ENCODE measurements around the gene SGCD. TPM values are rescaled to one million over a fixed set of nuclear protein-coding genes. Genes with fewer than 3 reads are reported as not detected.

Gene SGCD
- total and polyA plus RNA-seq, 2 of the 4 experiments (the other 2 are of a cell fraction) = 5.8 to 10.6 TPM

DNA sequence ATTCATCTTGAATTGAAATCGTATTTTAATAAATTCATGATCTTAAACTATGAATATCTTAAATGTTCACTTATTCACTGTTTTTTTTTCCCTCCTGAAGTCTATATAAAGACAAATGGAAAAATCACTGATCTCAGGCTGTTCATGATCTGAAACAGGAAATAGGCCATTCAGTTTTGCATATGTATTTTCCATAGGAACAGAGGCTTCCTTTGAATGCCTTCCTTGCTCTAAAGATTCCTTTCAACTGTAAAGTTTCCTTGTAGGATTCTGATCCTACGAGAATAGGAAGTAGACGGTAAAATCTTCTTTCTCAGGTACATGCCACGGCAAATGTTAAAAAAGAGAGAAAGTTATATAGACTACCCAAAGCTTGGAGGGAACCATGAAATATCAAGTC, 328.8 kb downstream of the SGCD start:
- Histone ChIP-seq H4K91ac (ENCODE audit: insufficient read depth, low read depth, low read length) (no peak overlapping the region), H3K18ac (ENCODE audit: low read depth, low read length) (no peak overlapping the region), H2BK20ac (ENCODE audit: low read depth, low read length) (no peak overlapping the region), H2AK5ac (ENCODE audit: low read depth, low read length) (no peak overlapping the region), H3K27me3 (ENCODE audit: control insufficient read depth, insufficient read depth, low read length) (no peaks in the 10 kb centered on the region), H3K56ac (ENCODE audit: extremely low read depth, insufficient read depth, low read length) (no peak overlapping the region), H3K4me2 (ENCODE audit: low read depth, low read length) (no peak overlapping the region), H3K27ac (ENCODE audit: insufficient read depth, low read length) (no peak overlapping the region), H3K79me1 (ENCODE audit: low read depth in 1 of 2, low read length in 2 of 2) (no peaks in the 10 kb centered on the region), H4K8ac (ENCODE audit: low read depth in 2 of 2, low read length in 2 of 2) (no peak overlapping the region), H2AFZ (replicated peaks; ENCODE audit: low read length, poor library complexity) (no peak overlapping the region), H3K9me1 (ENCODE audit: insufficient read depth, low read length) (no peaks in the 10 kb centered on the region), H4K5ac (ENCODE audit: low read depth, low read length) (no peak overlapping the region), H2BK120ac (ENCODE audit: low read depth, low read length) (no peak overlapping the region), H2BK15ac (ENCODE audit: low read depth, low read length) (no peak overlapping the region), H3K4me1 (ENCODE audit: control insufficient read depth, insufficient read depth, low read length) (no peaks in the 10 kb centered on the region), H4K20me1 (ENCODE audit: insufficient read depth, low read length) (no peaks in the 10 kb centered on the region), H3K9ac (ENCODE audit: low read depth, low read length) (no peak overlapping the region), H3K14ac (replicated peaks; ENCODE audit: low read depth, low read length) (no peak overlapping the region), H3K36me3 (ENCODE audit: control insufficient read depth, insufficient read depth, low read length) (no peaks in the 10 kb centered on the region), H2AK9ac (replicated peaks; ENCODE audit: low read depth, low read length, poor library complexity) (no peak overlapping the region), H2BK5ac (ENCODE audit: low read depth, low read length, poor library complexity, severe bottlenecking) (no peak overlapping the region), H3K4ac (ENCODE audit: low read depth, low read length) (no peak overlapping the region), H3K4me3 (ENCODE audit: insufficient read depth, low read depth, low read length) (no peak overlapping the region), H3K9me3 (ENCODE audit: control insufficient read depth, insufficient read depth, low read length) (no peaks in the 10 kb centered on the region), H3K23ac (ENCODE audit: low read depth, low read length) (no peak overlapping the region)
- in situ Hi-C loops (cut with MboI; ENCODE audit: low sequenced_read_pairs) (no loop called here), dilution Hi-C loops (cut with HindIII; ENCODE audit: low sequenced_read_pairs, unreplicated experiment) (no loop called here), intact Hi-C loops (cut with micrococcal nuclease) (no loop called here)
- ChIA-PET POLR2A (ENCODE audit: unreplicated experiment) (no interaction called here), CTCF (interaction anchor here (1.0 kb wide), 1 partner anchor 712 kb away, joined by 3 read pairs; no protein-coding TSS in a partner anchor)
- no TSS peak for BruUV-seq (replicated peaks)
- WGBS, 2 experiments (ENCODE audit: extremely low coverage in 2 of 2, insufficient read length in 1 of 2) = no CpG with 5 or more reads among the region's 4 CpGs
- DNase-seq = no peak
- TF ChIP-seq CEBPB (IDR thresholded peaks at IDR 0.05; ENCODE audit: low read depth, low read length) = no peak
- TF ChIP-seq, protein P1, sequence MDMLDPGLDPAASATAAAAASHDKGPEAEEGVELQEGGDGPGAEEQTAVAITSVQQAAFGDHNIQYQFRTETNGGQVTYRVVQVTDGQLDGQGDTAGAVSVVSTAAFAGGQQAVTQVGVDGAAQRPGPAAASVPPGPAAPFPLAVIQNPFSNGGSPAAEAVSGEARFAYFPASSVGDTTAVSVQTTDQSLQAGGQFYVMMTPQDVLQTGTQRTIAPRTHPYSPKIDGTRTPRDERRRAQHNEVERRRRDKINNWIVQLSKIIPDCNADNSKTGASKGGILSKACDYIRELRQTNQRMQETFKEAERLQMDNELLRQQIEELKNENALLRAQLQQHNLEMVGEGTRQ (IDR thresholded peaks at IDR 0.05; ENCODE audit: low read depth, low read length) = no peak
- TF ChIP-seq SMC3 (IDR thresholded peaks at IDR 0.05; ENCODE audit: low read depth, low read length) = no peak
- no peak for TF ChIP-seq RCOR1 (IDR thresholded peaks at IDR 0.05; ENCODE audit: insufficient replicate concordance, low read length)
- TF ChIP-seq CHD1 (IDR thresholded peaks at IDR 0.05; ENCODE audit: low read depth, low read length) = no peak
- TF ChIP-seq MAZ (IDR thresholded peaks at IDR 0.05; ENCODE audit: borderline replicate concordance, low read depth, low read length) = no peak
- TF ChIP-seq MAFK (IDR thresholded peaks at IDR 0.05; ENCODE audit: low read depth, low read length) = no peak
- no peak for TF ChIP-seq RAD21 (IDR thresholded peaks at IDR 0.05; ENCODE audit: low read length)
- TF ChIP-seq FOS (IDR thresholded peaks at IDR 0.05; ENCODE audit: low read depth, low read length) = no peak
- no peak for TF ChIP-seq BHLHE40 (IDR thresholded peaks at IDR 0.05; ENCODE audit: low read depth, low read length)
- TF ChIP-seq POLR2A (IDR thresholded peaks at IDR 0.05; ENCODE audit: low read depth, low read length) = no peak
- no peak for TF ChIP-seq NFE2L2 (IDR thresholded peaks at IDR 0.05; ENCODE audit: low read depth, low read length)
- no peak for TF ChIP-seq RFX5 (IDR thresholded peaks at IDR 0.05; ENCODE audit: low read depth, low read length)
- TF ChIP-seq, protein P2, sequence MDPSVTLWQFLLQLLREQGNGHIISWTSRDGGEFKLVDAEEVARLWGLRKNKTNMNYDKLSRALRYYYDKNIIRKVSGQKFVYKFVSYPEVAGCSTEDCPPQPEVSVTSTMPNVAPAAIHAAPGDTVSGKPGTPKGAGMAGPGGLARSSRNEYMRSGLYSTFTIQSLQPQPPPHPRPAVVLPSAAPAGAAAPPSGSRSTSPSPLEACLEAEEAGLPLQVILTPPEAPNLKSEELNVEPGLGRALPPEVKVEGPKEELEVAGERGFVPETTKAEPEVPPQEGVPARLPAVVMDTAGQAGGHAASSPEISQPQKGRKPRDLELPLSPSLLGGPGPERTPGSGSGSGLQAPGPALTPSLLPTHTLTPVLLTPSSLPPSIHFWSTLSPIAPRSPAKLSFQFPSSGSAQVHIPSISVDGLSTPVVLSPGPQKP (IDR thresholded peaks at IDR 0.05; ENCODE audit: borderline replicate concordance, low read depth, low read length) = no peak
- no peak for TF ChIP-seq MXI1 (IDR thresholded peaks at IDR 0.05; ENCODE audit: borderline replicate concordance, low read depth, low read length)
- TF ChIP-seq, protein P3, sequence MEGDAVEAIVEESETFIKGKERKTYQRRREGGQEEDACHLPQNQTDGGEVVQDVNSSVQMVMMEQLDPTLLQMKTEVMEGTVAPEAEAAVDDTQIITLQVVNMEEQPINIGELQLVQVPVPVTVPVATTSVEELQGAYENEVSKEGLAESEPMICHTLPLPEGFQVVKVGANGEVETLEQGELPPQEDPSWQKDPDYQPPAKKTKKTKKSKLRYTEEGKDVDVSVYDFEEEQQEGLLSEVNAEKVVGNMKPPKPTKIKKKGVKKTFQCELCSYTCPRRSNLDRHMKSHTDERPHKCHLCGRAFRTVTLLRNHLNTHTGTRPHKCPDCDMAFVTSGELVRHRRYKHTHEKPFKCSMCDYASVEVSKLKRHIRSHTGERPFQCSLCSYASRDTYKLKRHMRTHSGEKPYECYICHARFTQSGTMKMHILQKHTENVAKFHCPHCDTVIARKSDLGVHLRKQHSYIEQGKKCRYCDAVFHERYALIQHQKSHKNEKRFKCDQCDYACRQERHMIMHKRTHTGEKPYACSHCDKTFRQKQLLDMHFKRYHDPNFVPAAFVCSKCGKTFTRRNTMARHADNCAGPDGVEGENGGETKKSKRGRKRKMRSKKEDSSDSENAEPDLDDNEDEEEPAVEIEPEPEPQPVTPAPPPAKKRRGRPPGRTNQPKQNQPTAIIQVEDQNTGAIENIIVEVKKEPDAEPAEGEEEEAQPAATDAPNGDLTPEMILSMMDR (conservative IDR thresholded peaks at IDR 0.05; ENCODE audit: low read depth, low read length) = no peak
- ATAC-seq (ENCODE audit: low read depth) = no peak

All from IMR-90 (cell line).